Ovary (tissue), 3 donors: ENCODE results near the gene CDH16.

Source experiments
- POLR2A ChIP-seq: fragments of 450-650 bp; IDR thresholded peaks from one replicate; pipeline ENCODE4 v1.6.1; 2017; ENCODE audit warnings: antibody characterized with exemption, mild to moderate bottlenecking, moderate library complexity
- TF ChIP-seq, protein P1 (sequence below), 3 donors: fragments of 450-650 bp in 2 of 3; fragments of 200-600 bp in 1 of 3; IDR thresholded peaks; one replicate each; pipeline versions ENCODE4 v1.5.1 to v1.8.0; 2016 to 2022; ENCODE audit warnings: antibody characterized with exemption in 3 of 3, mild to moderate bottlenecking in 1 of 3
- donor health status: DM: no; HTN: no; CAD: no.

GRCh38 chr16:66891797-66892196 lies 26.9 kb downstream of the CDH16 start:
- TF ChIP-seq, protein P1, sequence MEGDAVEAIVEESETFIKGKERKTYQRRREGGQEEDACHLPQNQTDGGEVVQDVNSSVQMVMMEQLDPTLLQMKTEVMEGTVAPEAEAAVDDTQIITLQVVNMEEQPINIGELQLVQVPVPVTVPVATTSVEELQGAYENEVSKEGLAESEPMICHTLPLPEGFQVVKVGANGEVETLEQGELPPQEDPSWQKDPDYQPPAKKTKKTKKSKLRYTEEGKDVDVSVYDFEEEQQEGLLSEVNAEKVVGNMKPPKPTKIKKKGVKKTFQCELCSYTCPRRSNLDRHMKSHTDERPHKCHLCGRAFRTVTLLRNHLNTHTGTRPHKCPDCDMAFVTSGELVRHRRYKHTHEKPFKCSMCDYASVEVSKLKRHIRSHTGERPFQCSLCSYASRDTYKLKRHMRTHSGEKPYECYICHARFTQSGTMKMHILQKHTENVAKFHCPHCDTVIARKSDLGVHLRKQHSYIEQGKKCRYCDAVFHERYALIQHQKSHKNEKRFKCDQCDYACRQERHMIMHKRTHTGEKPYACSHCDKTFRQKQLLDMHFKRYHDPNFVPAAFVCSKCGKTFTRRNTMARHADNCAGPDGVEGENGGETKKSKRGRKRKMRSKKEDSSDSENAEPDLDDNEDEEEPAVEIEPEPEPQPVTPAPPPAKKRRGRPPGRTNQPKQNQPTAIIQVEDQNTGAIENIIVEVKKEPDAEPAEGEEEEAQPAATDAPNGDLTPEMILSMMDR (IDR thresholded peaks at IDR 0.05) = no peak
- no peak for TF ChIP-seq POLR2A
